Chondrocyte (in vitro differentiated cells): ENCODE results near the gene DENND10. TPM values are rescaled to one million over a fixed set of nuclear protein-coding genes. Genes with fewer than 3 reads are reported as not detected.
"Not testable (repeated sequence)": the region's sequence is repeated elsewhere in the genome, so short reads cannot be mapped to it uniquely, and the experiment has no call there.

Experiments
- DNase-seq: peaks from one replicate; pipeline ENCODE4 v3.0.0; 2021; ENCODE audit warnings: mixed read lengths, low spot score
- H3K27ac Mint-ChIP-seq: one replicate; pipeline ENCODE4 v1.8.0; 2021; ENCODE audit warnings: mild to moderate bottlenecking, moderate library complexity, mixed read lengths; ENCODE audit not compliant: unreplicated experiment
- H3K27me3 Mint-ChIP-seq: 2 replicates; pipeline ENCODE4 v1.8.0; 2021; ENCODE audit warnings: low read depth, mixed read lengths
- H3K36me3 Mint-ChIP-seq: 2 replicates; pipeline ENCODE4 v1.8.0; 2021; ENCODE audit warnings: low read depth, mixed read lengths
- H3K4me1 Mint-ChIP-seq: 2 replicates; pipeline ENCODE4 v1.8.0; 2021; ENCODE audit warnings: low read depth, mild to moderate bottlenecking, mixed read lengths
- H3K4me3 Mint-ChIP-seq: one replicate; pipeline ENCODE4 v1.8.0; 2021; ENCODE audit warnings: mild to moderate bottlenecking, moderate library complexity, mixed read lengths; ENCODE audit not compliant: unreplicated experiment
- H3K9me3 Mint-ChIP-seq: 2 replicates; pipeline ENCODE4 v1.8.0; 2021; ENCODE audit warnings: low read depth, mixed read lengths
- CTCF ChIP-seq: fragments of 200-600 bp; sonication (generic); IDR thresholded peaks from 2 replicates; pipeline ENCODE4 v1.5.0; 2021; ENCODE audit warnings: antibody characterized with exemption, mild to moderate bottlenecking, moderate library complexity
- total RNA-seq: library from RNA; stranded (reverse); gene quantifications from 3 replicates; pipeline ENCODE4 v1.2.1, GENCODE V29; 2021

The DENND10 gene
- total RNA-seq, 1 donor from 2014 or later: 43.0 TPM

GRCh38 chr10:119178372-119179119 lies 74.6 kb downstream of the DENND10 start, which contains the start of gene PRDX3:
Gene PRDX3, minus strand, starts transcription at chr10:119178812. Its CDS starts 22 bp downstream, at chr10:119178790.
- Mint-ChIP-seq H3K36me3 (peaks cover 8% of the 10 kb centered on the region), H3K4me3 (peak within 1 kb of the TSS; percentile 94), H3K27me3 (no peaks in the 10 kb centered on the region), H3K27ac (peak within 1 kb of the TSS; percentile 99), H3K4me1 (peaks cover 36% of the 10 kb centered on the region), H3K9me3 (no peaks in the 10 kb centered on the region)
- TF ChIP-seq CTCF: peak; percentile 49
- DNase-seq: peak; percentile 97

- not testable (repeated sequence) for H3K4me3 Mint-ChIP-seq, H3K27me3 Mint-ChIP-seq, DNase-seq, H3K27ac Mint-ChIP-seq, H3K9me3 Mint-ChIP-seq, H3K36me3 Mint-ChIP-seq
- peaks cover 29% of the 10 kb centered on the region for H3K4me1 Mint-ChIP-seq
- TF ChIP-seq CTCF: peak; percentile 15
Measured at GRCh38 chr10:119180850-119181400, 77.0 kb downstream of the DENND10 start.

- Mint-ChIP-seq H3K4me1 (peaks cover 6% of the 10 kb centered on the region), H3K27me3 (no peaks in the 10 kb centered on the region), H3K36me3 (no peaks in the 10 kb centered on the region), H3K9me3 (no peaks in the 10 kb centered on the region), H3K4me3 (no peak overlapping the region), H3K27ac (no peak overlapping the region)
- TF ChIP-seq CTCF: no peak
- peak; percentile 14 for DNase-seq
Measured at GRCh38 chr10:119183664-119184412, 79.9 kb downstream of the DENND10 start.

Other genes with a start within 250 kb of the DENND10 start
- 3.8 to 9.7 TPM (median 4.5 TPM) in 3 replicates for gene NANOS1, start 74.4 kb upstream of the DENND10 start, total RNA-seq
- 121 to 136 TPM (median 134 TPM) in 3 replicates for gene EIF3A, start 23.3 kb upstream of the DENND10 start, total RNA-seq
- 12.8 to 13.9 TPM (median 13.9 TPM) in 3 replicates for gene SFXN4, start 61.6 kb downstream of the DENND10 start, total RNA-seq
- 78.6 to 85.0 TPM (median 79.2 TPM) in 3 replicates for gene PRDX3, start 74.7 kb downstream of the DENND10 start, total RNA-seq
- gene GRK5, start 103.5 kb downstream of the DENND10 start, total RNA-seq: 11.7 to 16.4 TPM (median 15.7 TPM) in 3 replicates